AG04450 (cell line): Measurements from ENCODE around the gene TMEM38A. TPM values are rescaled to one million over a fixed set of nuclear protein-coding genes. Genes with fewer than 3 reads are reported as not detected.

Experiments used
- CTCF ChIA-PET: fragments of 300-600, 350-600 bp; formaldehyde crosslinking; extraction: SDS; loops from one replicate; lab custom pipeline; 2022; ENCODE audit warnings: antibody characterized with exemption, inconsistent platforms; lab: Charles Lee
- POLR2A ChIA-PET: fragments of 350-600 bp; formaldehyde crosslinking; extraction: SDS; loops from one replicate; lab custom pipeline; 2021; ENCODE audit warnings: antibody characterized with exemption, inconsistent platforms; lab: Yijun Ruan, JAX
- DNase-seq: peaks from one replicate; pipeline ENCODE4 v3.0.0-alpha.2; 2011; ENCODE audit warnings: low read depth, low spot score
- H3K27ac ChIP-seq: one replicate; pipeline ENCODE4 v1.5.1; 2012; ENCODE audit warnings: low read depth, low read length, control low read depth
- H3K27me3 ChIP-seq: one replicate; pipeline ENCODE4 v1.6.0; 2012; ENCODE audit warnings: low read length; ENCODE audit not compliant: control insufficient read depth, insufficient read depth
- H3K4me3 ChIP-seq: 2 replicates; pipeline ENCODE4 v1.5.1; 2011; ENCODE audit warnings: mild to moderate bottlenecking, low read depth, low read length, control low read depth
- H3K9me3 ChIP-seq: 2 replicates; pipeline ENCODE4 v1.5.1; 2012; ENCODE audit warnings: low read length; ENCODE audit not compliant: control insufficient read depth, insufficient read depth
- CTCF ChIP-seq: IDR thresholded peaks from 2 replicates; pipeline ENCODE4 v1.5.1; 2011; ENCODE audit warnings: low read depth, low read length, control low read depth, inconsistent platforms
- polyA plus RNA-seq: library from polyadenylated mRNA; depleted of rRNA; stranded (reverse); fragments of >200 nt; gene quantifications from 2 replicates; pipeline ENCODE4 v1.2.3, GENCODE V29; 2011

TMEM38A gene
- polyA plus RNA-seq, 1 experiment, result 2.4 TPM

- peak overlapping the region; percentile 68 for H3K27ac ChIP-seq
- DNase-seq, result no peak
- POLR2A ChIA-PET, result interaction anchor here (0.6 to 2.0 kb wide), 5 partner anchors 36 to 131 kb away, joined by 3 to 9 read pairs (median 3); partner anchors contain the start of genes CALR3 and SLC35E1
- CTCF ChIA-PET, result no interaction called here
- no peaks in the 10 kb centered on the region; the same call in 1 of the 2 replicates for H3K9me3 ChIP-seq
- TF ChIP-seq CTCF, result no peak
- H3K4me3 ChIP-seq, result peak overlapping the region; percentile 91
- no peaks in the 10 kb centered on the region for H3K27me3 ChIP-seq
Measured at GRCh38 chr19:16626796-16627192, 34.1 kb upstream of the TMEM38A start.

- TF ChIP-seq CTCF, result no peak
- no peak for DNase-seq
- CTCF ChIA-PET, result no interaction called here
Measured at GRCh38 chr19:16627193-16627927, 33.6 kb upstream of the TMEM38A start.

GRCh38 chr19:16627928-16628182 is 33.1 kb upstream of the TMEM38A start:
- ChIA-PET POLR2A (interaction anchor here (0.6 to 2.2 kb wide), 8 partner anchors 11 to 94 kb away, joined by 3 to 14 read pairs (median 6); partner anchors contain the start of genes SLC35E1 and SMIM7), CTCF (no interaction called here)
- Histone ChIP-seq H3K27me3 (no peaks in the 10 kb centered on the region), H3K27ac (no peak overlapping the region), H3K4me3 (peak overlapping the region; percentile 91), H3K9me3 (no peaks in the 10 kb centered on the region; the same call in 1 of the 2 replicates)
- no peak for TF ChIP-seq CTCF
- DNase-seq, result no peak

More at GRCh38 chr19:16627193-16627927, 33.6 kb upstream of the TMEM38A start:
- no peaks in the 10 kb centered on the region for H3K27me3 ChIP-seq
- POLR2A ChIA-PET, result interaction anchor here (0.6 to 2.2 kb wide), 8 partner anchors 11 to 132 kb away, joined by 3 to 14 read pairs (median 4); partner anchors contain the start of genes CALR3, SLC35E1 and SMIM7
- peak overlapping the region; percentile 91 for H3K4me3 ChIP-seq
- H3K27ac ChIP-seq, result peak overlapping the region; percentile 68
- H3K9me3 ChIP-seq, result no peaks in the 10 kb centered on the region; the same call in 1 of the 2 replicates

- CTCF ChIA-PET, result no interaction called here
- no peak for TF ChIP-seq CTCF
- POLR2A ChIA-PET, result interaction anchor here (0.5 to 2.2 kb wide), 10 partner anchors 10 to 361 kb away, joined by 3 to 14 read pairs (median 4); partner anchors contain the start of genes SLC35E1 and SMIM7
- Histone ChIP-seq H3K27ac (peak within 1 kb of the TSS; percentile 91), H3K4me3 (peak within 1 kb of the TSS; percentile 91), H3K9me3 (no peaks in the 10 kb centered on the region; the same call in 1 of the 2 replicates), H3K27me3 (no peaks in the 10 kb centered on the region)
- DNase-seq, result peak; percentile 84
Measured at GRCh38 chr19:16628183-16628983, 32.6 kb upstream of the TMEM38A start, which contains the start of gene MED26. TSS of gene MED26 (minus strand) at chr19:16628204. CDS start at chr19:16627943, 261 bp downstream.
